CD4-positive, alpha-beta T cell treated with Interleukin-15 for 4 hours (primary cell): ENCODE measurements around the gene PRTFDC1.
"Not testable (repeated sequence)": the region's sequence is repeated elsewhere in the genome, so short reads cannot be mapped to it uniquely, and the experiment has no call there.

Experiments used
- DNase-seq: peaks from one replicate; pipeline ENCODE4 v3.0.0-alpha.2; 2020; ENCODE audit warnings: low spot score

PRTFDC1 gene

DNA sequence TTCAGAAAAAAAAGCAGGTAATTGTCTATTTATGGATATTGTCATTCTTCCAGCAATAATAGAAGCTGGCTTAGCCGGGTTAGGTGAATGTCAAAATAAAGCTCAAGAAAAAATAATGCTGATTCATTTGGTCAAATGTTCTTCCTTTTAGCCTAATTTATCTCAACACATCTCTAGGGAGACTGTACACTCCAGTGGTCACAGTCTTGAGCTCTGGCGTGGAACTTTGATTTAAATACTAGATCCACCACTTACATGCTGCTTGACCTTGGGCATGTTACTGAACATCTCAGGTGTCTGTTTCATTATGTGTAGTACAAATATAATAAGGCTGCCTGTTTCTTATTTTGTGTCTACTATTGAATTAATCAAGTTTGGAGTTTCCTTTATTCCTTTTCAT is 22.0 kb downstream of the PRTFDC1 start:
- DNase-seq, result no peak

DNA sequence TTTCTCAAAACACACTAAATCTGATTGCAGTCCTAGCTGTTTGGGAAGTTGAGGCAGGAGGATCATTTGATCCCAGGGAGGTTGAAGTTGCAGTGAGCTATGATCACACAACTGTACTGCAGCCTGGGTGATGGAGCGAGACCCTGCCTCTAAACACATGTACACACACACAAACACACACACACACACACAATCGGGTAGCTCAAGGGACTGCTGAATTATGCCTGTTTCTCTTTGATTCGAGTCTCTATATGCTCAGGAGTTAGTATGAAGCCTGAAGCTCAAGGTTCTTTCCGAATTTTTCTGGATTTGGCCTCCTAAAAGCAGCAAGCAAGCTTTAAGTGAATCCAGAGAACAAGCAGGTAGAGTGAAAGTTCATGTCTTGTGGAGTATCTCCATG is 22.5 kb downstream of the PRTFDC1 start:
- DNase-seq, result no peak

DNA sequence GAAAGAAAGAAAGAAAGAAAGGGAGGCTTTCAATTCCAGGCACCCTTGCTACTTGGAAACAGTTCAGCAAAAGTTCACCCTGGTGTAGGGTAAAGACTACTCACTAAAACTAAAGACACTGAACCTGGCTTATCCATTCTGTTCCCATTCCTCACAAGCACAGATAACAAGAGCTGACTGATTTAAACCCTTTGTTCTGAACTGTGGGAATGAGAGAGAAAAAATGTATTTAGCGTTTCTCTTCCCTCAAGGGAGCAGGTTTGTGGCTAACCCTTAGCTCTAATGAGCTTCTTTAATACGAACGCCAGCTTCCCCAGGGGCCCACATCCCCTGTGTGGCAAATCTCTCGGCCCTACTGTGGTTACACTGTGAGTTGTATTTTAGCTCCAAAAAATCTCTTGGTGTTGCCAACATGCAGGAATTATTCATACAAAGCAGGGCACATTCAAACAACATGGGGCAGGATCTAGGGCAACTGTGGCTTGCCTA is 23.3 kb downstream of the PRTFDC1 start:
- DNase-seq, result no peak

DNA sequence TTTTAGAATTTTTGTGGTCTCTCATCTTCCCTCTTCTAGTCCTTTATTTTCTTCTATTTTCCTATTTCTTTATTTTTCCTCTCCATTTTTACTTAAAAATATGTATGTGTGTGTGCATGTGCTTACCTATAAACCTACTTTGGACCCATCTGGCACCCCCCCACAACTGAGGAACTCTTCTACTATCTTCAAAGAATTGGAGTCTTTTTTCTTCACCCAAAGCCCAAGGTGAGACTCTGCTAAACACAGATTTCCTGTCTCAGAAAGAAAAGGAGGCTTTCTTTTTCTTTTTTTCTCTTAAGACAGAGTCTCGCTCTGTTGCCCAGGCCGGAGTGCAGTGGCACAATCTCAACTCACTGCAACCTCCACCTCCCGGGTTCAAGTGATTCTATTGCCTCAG is 24.2 kb downstream of the PRTFDC1 start:
- no peak for DNase-seq

DNA sequence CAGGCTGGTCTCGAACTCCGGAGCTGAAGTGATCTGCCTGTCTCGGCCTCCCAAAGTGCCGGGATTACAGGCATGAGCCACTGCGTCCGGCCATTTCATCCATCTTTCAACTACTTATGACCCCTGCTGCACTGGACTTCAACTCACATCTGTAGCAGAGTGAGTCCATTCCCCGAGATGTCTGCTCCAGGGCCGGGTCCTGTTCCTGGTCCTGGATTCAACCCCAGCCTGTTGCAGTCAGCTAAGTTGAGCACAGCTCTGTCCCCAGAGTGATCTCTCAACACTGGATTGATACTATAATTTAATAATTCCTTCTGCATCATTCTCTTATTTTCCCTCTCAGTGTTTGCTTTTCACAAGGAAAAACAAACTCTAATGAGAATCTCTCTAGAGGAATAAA is 25.8 kb downstream of the PRTFDC1 start:
- DNase-seq, result no peak

DNA sequence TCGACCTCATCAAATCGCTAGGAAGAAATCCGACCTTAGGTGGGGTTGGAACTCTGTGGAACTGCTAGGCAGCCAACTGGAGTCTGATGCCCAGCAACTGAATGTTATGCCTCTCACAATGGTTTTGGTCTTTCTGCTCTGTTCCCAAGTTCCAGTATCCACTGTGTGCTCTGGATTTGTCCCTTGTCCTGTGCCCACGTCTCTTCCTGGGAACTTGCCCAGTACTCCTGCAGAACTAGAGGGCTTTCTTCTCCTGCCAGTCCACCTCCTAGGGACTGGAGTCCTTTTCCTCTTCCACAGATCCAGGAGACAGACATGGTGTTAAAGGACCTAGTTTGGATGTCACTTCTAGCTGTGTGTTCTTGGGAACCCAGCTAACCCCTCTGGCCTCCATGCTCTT is 26.6 kb downstream of the PRTFDC1 start:
- no peak for DNase-seq

DNA sequence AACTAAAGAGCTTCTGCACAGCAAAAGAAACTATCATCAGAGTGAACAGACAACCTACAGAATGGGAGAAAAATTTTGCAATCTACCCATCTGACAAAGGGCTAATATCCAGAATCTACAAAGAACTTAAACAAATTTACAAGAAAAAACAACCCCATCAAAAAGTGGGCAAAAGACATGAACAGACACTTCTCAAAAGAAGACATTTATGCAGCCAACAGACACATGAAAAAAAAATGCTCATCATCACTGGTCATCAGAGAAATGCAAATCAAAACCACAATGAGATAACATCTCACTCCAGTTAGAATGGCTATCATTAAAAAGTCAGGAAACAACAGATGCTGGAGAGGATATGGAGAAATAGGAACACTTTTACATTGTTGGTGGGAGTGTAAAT is 27.9 kb downstream of the PRTFDC1 start:
- not testable (repeated sequence) for DNase-seq

DNA sequence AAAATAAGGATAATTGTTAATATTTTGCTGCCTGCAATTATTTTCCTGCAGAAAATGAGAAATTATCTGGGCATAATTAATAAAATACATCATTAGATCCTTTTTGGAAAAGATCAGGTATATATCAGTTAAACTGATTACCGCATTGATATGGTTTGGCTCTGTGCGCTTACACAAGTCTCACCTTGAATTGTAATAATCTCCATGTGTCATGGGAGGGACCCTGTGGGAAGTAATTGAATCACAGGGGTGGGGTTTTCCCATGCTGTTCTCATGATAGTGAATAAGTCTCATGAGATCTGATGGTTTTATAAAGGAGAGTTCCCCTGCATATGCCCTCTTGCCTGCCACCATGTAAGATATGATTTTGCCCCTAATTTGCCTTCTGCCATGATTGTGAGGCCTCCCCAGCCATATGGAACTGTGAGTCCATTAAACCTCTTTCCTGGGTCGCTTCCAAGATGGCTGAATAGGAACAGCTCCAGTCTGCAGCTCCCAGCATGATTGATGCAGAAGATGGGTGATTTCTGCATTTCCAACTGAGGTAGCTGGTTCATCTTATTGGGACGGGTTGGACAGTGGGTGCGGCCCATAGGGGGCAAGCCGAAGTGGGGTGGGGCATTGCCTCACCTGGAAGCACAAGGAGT is 30.1 kb downstream of the PRTFDC1 start:
- not testable (repeated sequence) for DNase-seq

DNA sequence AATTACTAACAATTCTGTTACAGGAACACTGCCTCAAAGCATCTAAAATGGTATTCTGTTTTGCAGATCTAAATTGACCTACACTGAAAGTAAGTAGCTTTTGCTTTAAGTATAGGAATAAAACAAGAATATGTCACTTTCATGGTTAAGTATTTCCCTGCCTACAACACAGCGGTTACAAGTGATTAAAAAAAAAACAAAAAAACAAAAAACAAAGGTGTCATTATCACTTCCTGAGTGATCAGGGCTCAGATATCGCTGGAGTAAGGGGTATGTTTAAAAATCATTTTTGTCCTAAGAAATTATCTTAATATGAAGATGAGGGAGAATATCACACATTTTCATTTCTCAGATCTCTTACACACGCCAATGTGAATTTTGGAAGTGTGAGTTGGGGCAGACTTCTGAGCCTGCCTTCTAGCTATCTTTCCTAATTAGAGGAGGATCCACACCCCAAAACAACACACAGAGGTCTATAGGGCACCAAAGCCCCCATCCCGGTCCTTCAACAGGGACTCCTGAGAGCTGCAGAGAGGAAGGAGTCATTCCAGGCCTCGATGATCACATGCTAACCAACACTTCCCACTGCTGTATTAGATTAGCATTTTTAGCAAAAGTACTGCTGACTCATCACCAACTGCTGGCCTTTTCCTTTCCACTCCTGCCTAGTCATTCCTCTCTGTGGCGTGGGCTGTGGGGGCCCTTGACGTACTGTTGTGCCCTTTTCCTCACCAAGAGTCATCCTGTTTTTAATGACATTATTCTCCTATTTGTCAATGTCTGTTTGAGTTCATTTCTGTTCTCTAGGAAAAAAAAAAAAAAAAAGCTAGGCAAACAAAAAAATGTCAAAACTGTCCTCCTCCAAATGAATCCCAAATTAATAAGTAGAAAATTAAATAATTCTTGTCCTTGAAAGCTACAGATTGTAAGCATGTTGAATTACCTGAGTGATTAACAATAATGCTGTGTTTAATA is 31.2 kb downstream of the PRTFDC1 start:
- DNase-seq, result no peak

DNA sequence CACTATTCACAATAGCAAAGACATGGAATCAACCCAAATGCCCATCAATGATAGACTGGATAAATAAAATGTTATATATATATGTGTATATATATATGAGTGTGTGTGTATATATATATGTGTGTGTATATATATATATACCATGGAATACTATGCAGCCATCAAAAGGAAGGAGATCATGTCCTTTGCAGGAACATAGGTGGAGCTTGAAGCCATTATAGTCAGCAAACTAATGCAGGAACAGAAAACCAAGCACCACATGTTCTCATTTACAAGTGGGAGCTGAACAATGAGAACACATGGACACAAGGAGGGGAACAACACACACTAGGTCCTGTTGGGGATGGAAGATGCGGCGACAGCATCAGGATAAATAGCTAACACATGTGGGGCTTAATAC is 32.2 kb downstream of the PRTFDC1 start:
- DNase-seq, result not testable (repeated sequence)

DNA sequence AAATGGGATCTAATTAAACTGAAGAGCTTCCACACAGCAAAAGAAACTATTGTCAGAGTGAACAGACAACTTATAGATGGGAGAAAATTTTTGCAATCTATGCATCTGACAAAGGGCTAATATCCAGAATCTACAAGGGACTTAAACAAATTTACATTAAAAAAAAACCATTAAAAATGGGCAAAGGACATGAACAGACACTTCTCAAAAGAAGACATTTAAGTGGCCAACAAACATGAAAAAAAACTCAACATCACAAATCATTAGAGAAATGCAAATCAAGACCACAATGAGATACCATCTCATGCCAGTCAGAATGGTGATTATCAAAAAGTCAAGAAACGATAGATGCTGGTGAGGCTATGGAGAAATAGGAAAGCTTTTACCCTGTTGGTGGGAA is 32.8 kb downstream of the PRTFDC1 start:
- not testable (repeated sequence) for DNase-seq

DNA sequence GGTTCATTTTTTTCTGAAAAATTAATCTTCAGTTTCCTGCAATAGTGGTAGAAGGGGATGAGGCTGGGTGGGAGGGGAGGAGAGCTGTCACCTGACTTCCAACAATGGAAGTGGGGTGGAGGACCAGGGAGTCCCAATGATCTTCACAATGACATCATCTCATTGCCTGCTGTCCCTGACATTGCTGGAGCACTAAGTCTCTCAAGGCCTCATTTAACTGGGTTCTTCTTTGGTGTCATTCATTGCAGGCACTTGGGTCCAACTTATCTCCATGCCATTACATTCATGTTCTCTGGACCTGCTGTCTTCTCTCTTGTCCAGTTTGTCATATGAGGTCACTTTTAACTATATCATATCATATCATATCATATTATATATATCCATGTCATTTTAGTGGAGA is 34.4 kb downstream of the PRTFDC1 start:
- DNase-seq, result no peak

DNA sequence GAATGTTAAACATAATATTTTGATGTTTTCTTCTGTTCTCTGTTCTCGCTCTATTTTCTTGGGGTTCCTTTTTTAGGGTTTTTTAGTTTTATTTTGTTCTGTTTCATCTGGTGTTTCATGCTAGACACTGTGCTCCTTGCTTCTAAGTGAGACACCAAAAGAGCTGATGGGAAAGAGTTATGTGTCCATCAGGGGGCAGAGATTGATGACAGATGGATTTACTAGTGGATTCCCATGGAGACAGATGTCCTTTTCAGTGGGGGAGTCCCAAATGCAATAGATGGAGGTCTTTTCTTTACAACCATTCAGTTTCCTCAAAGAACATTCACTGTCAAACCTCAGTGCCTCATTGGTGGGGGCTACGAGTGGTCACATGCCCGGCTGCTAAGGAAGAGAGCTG is 34.9 kb downstream of the PRTFDC1 start:
- DNase-seq, result no peak

DNA sequence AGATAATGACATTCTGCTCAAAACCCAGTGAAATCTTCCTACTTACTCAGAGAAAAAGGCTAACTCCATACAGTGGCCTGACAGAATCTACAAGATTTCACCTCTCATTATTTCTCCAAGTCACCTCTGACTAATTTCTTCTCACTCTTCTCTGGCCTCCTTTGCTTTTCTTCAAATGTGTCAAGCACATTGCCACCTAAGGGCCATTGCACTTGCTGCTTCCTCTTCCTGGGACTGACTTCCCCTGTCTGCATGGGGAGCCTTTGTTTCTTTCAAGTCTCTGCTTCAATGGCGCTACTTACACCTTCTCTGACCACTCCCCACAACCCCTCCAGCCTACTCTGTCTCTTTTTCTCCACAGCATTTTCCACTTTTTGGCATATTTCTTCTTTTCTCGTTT is 36.0 kb downstream of the PRTFDC1 start:
- no peak for DNase-seq

DNA sequence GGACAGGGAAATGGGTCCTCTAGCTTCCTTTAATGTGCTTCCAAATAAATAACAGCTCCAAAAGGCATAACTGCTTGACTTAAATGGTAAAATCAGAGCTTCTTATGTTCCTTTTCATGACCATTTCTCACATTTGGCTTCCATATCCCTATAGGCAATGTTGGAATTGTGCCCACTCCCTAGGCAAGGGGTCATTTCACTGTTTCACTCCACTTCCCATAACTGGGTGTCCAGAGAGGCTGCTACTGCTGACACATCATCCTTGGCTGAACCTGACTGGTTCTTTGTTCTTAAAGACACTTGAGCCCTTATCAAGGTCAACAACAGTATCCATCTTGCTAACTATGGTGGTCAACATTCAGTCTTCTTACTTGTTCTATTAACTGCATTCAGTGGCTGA is 37.1 kb downstream of the PRTFDC1 start:
- DNase-seq, result no peak

DNA sequence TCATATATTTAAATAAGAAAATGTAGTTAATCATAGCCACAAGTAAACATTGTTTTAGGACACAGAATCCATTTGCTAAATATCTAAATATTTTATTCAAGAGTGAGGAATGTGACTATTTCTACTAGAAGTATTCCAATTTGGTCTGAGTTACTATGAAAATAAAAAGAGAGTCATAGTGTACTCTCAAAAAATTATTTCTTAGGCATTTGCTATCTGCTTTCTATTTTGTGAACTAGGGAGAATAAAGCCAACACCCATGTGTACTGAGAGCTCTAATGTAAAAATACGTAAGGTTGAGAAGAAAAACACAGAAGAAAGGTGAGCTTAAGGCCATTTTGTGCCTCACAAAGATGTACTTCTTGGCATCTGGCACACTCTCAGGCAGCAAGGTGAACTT is 38.3 kb downstream of the PRTFDC1 start:
- no peak for DNase-seq

DNA sequence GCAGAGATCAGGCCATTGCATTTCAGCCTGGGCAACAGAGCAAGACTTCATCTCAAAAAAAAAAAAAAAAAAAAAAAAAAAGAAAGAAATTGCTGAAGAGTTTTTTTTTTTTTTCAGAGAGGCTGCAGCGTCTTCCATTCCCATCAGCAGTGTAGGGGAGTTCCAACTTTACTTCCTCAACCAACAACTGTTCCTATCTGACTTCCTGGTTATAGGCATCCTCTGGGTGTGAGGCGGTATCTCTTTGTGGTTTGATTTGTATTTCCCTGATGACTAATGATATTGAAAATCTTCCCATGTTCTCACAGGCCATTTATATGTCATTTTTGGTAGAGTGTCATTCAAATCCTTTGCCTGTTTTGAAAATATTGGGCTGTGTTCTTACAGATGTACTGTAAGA is 40.2 kb downstream of the PRTFDC1 start:
- peak; percentile 23 for DNase-seq

DNA sequence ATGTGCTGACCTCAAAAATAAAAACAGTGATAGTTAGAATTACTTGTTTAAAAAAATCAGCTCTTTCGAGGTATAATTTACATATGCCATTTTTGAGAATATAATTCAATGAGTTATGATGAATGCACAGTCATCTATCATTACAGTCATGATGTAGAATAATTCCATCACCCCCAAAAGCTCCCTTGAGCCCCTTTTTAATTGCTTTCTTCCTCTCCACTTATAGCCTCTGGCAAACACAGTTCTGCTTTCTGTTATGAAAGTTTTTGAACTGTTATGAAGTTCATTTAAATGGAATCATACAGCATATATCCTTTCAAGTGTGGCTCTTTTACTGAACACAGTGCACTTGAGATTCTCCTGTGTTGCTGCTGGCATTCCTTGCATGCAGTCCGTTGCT is 41.4 kb downstream of the PRTFDC1 start:
- DNase-seq, result no peak

DNA sequence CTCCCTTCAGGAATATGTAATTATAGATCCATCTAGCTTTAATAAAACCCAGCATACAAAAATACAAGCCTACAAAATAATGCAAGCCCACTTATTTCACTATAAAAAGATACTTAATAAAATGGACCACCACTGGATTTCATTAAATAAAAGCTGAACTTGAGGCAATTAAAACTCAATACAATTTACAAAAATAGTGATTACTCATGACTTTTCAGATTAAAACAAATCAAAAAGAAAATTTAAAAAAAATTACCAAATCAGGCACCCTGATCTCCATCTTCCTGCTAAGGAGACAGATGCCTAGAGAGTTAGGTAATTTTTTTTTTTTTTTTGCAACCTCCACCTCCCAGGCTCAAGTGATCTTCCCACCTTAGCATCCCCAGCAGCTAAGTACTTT is 41.8 kb downstream of the PRTFDC1 start:
- no peak for DNase-seq

DNA sequence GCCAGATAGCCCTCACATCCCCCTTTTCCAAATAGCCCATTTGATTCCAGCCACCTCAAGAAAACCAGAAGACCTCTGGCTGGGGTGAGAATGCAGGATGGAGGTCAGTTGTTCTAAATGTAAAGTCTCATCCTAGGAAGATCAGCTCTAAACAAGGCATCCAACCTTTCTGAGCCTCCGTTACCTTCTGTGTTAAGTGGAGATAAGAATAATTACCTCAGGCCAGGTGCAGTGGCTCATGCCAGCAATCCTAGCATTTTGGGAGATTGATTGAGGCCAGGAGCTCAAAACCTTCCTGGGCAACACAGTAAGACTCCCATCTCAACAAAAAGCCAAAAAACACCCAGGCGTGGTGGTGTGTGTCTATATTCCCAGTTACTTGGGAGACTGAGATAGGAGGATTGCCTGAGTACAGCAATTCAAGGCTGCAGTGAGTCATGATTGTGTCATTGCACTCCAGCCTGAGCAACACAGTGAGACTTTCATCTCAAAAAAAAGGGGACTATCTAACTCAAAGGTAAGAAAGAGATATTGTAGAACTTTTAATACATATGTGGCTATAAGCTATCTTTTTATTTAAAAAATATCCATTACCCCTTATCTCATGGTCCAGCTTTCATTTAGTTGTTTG is 43.5 kb downstream of the PRTFDC1 start:
- no peak for DNase-seq

DNA sequence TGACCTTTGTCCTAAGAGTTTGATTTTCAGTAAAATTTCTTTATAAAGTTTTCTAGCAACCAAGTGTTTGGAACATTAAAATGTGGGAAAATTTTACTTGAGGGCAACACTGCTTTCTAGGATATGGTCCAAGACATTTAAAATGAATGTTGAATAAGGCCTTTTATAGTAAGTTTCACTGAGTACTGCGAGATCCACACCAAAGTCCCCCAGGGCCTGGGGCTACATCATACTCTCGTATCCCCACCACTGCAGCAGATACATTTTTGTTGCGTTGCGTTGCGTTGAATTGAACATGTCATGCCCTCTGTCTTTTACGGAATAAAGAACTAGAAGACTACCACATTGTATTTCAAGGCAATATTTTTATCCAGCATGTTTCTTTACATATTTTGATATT is 44.5 kb downstream of the PRTFDC1 start:
- DNase-seq, result no peak

DNA sequence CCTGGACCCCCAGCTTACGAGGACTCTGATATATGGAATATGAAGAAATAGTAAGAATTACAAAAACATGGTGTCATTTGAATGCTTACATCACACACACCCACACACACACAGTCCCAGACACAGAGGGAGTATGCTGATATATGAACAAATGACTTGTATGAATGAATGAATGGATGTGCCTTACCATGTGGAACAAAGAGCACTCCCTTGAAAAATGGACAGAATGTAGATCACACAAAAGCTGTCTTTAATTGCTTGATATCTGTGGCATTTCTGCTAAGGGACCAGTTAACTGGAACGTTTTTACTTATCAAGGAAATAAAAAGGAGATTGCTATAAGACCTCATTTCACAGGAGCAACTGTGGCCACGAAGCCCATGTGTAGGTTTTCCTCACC is 46.0 kb downstream of the PRTFDC1 start:
- DNase-seq, result no peak

DNA sequence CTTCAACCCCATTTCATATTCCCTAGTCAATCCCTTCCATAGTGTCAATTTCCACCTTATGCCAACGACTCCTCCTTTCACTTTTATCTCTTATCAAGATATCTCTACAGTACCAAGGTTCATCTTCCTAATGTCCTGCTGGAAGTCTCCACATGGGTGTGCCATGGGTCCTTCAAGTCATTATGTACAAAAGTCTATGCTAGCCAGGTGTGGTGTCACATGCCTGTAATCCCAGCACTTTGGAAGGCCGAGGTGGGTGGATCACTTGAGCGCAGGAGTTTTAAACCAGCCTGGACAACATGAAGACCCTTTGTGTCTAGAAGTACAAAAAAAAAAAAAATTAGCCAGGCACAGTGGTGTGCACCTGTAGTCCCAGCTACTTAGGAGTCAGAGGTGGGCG is 47.6 kb downstream of the PRTFDC1 start:
- no peak for DNase-seq
